ENCODE results near the gene TTN. TPM values are rescaled to one million over a fixed set of nuclear protein-coding genes. Genes with fewer than 3 reads are reported as not detected.

The TTN gene
- total and polyA plus RNA-seq, 2 of the 8 experiments (the other 6 are each of a cell fraction or from before 2014, with no cell fraction given) = 0.30 to 9.7 TPM

GRCh38 chr2:178827739-178828485, 20.7 kb upstream of the TTN start (continued):
- TF ChIP-seq CTCF (IDR thresholded peaks at IDR 0.05; ENCODE audit: control extremely low read depth in 1 of 3, insufficient read depth in 1 of 3, low read depth in 1 of 3, low read length in 3 of 3) = no peak
- no peak for TF ChIP-seq CEBPB (IDR thresholded peaks at IDR 0.05; ENCODE audit: low read depth, low read length)
- no peak for TF ChIP-seq HDAC2 (IDR thresholded peaks at IDR 0.05; ENCODE audit: borderline replicate concordance in 1 of 2, low read depth in 2 of 2, low read length in 2 of 2)
- no peak for TF ChIP-seq KDM1A (IDR thresholded peaks at IDR 0.05; ENCODE audit: borderline replicate concordance, low read length)
- no peak for TF ChIP-seq ZNF274 (IDR thresholded peaks at IDR 0.05; ENCODE audit: borderline replicate concordance, extremely low read depth, low read length)
- no peak for TF ChIP-seq HDAC6 (IDR thresholded peaks at IDR 0.05; ENCODE audit: low read depth, low read length)
- TF ChIP-seq, protein P1, sequence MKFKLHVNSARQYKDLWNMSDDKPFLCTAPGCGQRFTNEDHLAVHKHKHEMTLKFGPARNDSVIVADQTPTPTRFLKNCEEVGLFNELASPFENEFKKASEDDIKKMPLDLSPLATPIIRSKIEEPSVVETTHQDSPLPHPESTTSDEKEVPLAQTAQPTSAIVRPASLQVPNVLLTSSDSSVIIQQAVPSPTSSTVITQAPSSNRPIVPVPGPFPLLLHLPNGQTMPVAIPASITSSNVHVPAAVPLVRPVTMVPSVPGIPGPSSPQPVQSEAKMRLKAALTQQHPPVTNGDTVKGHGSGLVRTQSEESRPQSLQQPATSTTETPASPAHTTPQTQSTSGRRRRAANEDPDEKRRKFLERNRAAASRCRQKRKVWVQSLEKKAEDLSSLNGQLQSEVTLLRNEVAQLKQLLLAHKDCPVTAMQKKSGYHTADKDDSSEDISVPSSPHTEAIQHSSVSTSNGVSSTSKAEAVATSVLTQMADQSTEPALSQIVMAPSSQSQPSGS (IDR thresholded peaks at IDR 0.05; ENCODE audit: low read length) = no peak

Data from H1 (cell line).